ENCODE results near the gene C1GALT1. TPM values are rescaled to one million over a fixed set of nuclear protein-coding genes. Genes with fewer than 3 reads are reported as not detected.
"Not testable (repeated sequence)": the region's sequence is repeated elsewhere in the genome, so short reads cannot be mapped to it uniquely, and the experiment has no call there.

C1GALT1 gene
- total and polyA plus RNA-seq, 2 donors: 7.5 to 27.1 TPM

- not testable (repeated sequence) for H3K4me3 ChIP-seq (ENCODE audit: low read depth, low read length); DNase-seq (ENCODE audit: extremely low spot score); H3K4me1 ChIP-seq (ENCODE audit: insufficient read depth); H3K36me3 ChIP-seq (ENCODE audit: insufficient read depth); H3K27ac ChIP-seq (ENCODE audit: low read depth)
- 97% methylated on average over 3 of the region's 3 CpGs for WGBS
Measured at GRCh38 chr7:7199592-7199991, 17.2 kb downstream of the C1GALT1 start.

DNA sequence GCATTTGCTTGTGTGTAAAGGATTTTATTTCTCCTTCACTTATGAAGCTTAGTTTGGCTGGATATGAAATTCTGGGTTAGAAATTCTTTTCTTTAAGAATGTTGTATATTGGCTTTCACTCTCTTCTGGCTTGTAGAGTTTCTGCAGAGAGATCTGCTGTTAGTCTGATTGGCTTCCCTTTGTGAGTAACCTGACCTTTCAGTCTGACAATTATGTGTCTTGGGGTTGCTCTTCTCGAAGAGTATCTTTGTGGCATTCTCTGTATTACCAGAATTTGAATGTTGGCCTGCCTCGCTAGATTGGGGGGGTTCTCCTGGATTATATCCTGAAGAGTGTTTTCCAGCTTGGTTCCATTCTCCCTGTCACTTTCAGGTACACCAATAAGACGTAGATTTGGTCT, 17.9 kb downstream of the C1GALT1 start:
- 93% methylated on average over 3 of the region's 3 CpGs for WGBS

GRCh38 chr7:7201578-7202374, 19.4 kb downstream of the C1GALT1 start:
- H3K27ac ChIP-seq (ENCODE audit: low read depth): peak overlapping the region; percentile 38
- no peaks in the 10 kb centered on the region for H3K4me1 ChIP-seq (ENCODE audit: insufficient read depth)
- H3K36me3 ChIP-seq (ENCODE audit: insufficient read depth): no peaks in the 10 kb centered on the region
- DNase-seq (ENCODE audit: extremely low spot score): no peak
- H3K4me3 ChIP-seq (ENCODE audit: low read depth, low read length): no peak overlapping the region
- 61% methylated on average over 15 of the region's 15 CpGs for WGBS

More for the DNA sequence above, 17.9 kb downstream of the C1GALT1 start:
- H3K27ac ChIP-seq (ENCODE audit: low read depth); H3K4me1 ChIP-seq (ENCODE audit: insufficient read depth); DNase-seq (ENCODE audit: extremely low spot score); H3K4me3 ChIP-seq (ENCODE audit: low read depth, low read length); H3K36me3 ChIP-seq (ENCODE audit: insufficient read depth): not testable (repeated sequence)

DNA sequence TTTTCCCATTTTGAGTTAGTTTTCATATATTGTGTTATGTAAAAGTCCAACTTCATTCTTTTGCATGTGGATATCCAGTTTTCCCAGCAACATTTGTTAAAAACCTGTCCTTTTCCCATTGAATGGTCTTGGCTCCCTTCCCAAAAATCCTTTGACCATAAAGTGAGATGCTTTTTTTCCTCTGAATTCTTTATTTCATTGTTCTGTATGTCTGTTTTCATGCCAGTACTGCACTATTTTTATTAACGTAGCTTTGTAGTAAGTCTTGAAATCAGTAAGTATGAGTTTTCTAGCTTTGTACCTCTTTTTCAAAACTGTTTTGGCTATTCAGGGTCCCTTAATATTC, 20.0 kb downstream of the C1GALT1 start:
- WGBS: 83% methylated on average over 1 of the region's 1 CpG
- Histone ChIP-seq H3K4me1 (ENCODE audit: insufficient read depth) (no peaks in the 10 kb centered on the region), H3K4me3 (ENCODE audit: low read depth, low read length) (no peak overlapping the region), H3K27ac (ENCODE audit: low read depth) (no peak overlapping the region), H3K36me3 (ENCODE audit: insufficient read depth) (no peaks in the 10 kb centered on the region)
- DNase-seq (ENCODE audit: extremely low spot score): no peak

DNA sequence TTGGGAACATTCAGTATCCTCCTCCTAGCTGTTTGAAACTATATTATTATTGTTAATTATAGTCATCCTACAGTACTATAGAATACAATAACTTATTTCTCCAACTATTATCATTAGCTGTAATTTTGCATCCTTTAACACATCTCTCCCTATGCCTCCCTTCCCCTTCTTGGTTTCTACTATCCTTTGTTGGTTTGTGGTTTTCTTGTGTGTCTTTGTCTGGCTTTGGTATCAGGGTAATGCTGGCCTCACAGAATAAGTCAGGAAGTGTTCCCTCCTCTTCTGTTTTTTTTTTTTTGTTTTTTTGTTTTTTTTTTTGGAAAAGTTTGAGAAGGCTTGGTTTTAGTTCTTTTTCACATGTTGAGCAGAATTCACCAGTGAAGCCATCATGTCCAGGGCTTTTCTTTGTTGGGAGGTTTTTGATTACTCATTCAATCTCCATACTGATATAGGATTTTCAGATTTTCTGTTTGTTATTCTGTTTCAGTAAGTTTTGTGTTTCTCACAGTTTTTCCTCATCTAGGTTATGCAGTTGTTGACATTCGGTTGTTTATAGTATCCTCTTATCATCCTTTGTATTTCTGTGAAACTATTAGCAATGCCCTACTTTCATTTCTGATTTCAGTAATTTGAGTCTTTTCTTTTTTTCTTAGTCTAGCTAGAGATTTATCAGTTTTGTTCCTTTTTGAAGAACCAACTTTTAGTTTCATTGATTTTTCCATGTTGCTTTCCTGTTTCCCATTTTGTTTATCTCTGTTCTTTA, 21.6 kb downstream of the C1GALT1 start:
- WGBS: 96% methylated on average over 1 of the region's 1 CpG
- no peak for DNase-seq (ENCODE audit: extremely low spot score)
- no peaks in the 10 kb centered on the region for H3K4me1 ChIP-seq (ENCODE audit: insufficient read depth)
- no peaks in the 10 kb centered on the region for H3K36me3 ChIP-seq (ENCODE audit: insufficient read depth)
- H3K4me3 ChIP-seq (ENCODE audit: low read depth, low read length): no peak overlapping the region
- no peak overlapping the region for H3K27ac ChIP-seq (ENCODE audit: low read depth)

GRCh38 chr7:7207876-7208275, 25.5 kb downstream of the C1GALT1 start:
- Histone ChIP-seq H3K27ac (ENCODE audit: low read depth) (no peak overlapping the region), H3K4me3 (ENCODE audit: low read depth, low read length) (no peak overlapping the region), H3K4me1 (ENCODE audit: insufficient read depth) (no peaks in the 10 kb centered on the region), H3K36me3 (ENCODE audit: insufficient read depth) (no peaks in the 10 kb centered on the region)
- no peak for DNase-seq (ENCODE audit: extremely low spot score)
- 90% methylated on average over 4 of the region's 4 CpGs for WGBS

DNA sequence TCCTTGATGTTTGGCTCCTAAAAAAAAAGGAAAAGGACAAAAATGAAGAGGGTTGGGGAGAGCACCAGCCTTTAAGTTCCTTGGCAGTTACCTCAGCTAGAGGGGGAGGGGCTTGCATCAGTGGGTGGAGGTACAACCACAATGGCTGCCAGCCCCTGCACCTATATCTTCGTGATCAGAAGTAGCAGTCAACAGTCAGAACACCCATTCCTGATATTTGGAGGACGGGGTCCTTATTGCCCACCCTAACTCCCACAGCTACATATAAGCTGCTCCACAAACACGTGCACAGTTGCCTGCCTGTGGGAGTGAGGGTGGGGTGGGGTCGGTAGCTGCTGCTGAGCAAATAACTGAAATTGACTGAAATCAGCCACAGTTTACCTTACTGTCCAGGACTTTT, 26.2 kb downstream of the C1GALT1 start:
- DNase-seq (ENCODE audit: extremely low spot score): no peak
- 87% methylated on average over 4 of the region's 4 CpGs for WGBS
- H3K4me1 ChIP-seq (ENCODE audit: insufficient read depth): no peaks in the 10 kb centered on the region
- no peak overlapping the region for H3K27ac ChIP-seq (ENCODE audit: low read depth)
- no peak overlapping the region for H3K4me3 ChIP-seq (ENCODE audit: low read depth, low read length)
- H3K36me3 ChIP-seq (ENCODE audit: insufficient read depth): no peaks in the 10 kb centered on the region

GRCh38 chr7:7209412-7210050, 27.2 kb downstream of the C1GALT1 start:
- WGBS: 82% methylated on average over 10 of the region's 10 CpGs
- Histone ChIP-seq H3K4me3 (ENCODE audit: low read depth, low read length) (no peak overlapping the region), H3K27ac (ENCODE audit: low read depth) (no peak overlapping the region), H3K36me3 (ENCODE audit: insufficient read depth) (no peaks in the 10 kb centered on the region), H3K4me1 (ENCODE audit: insufficient read depth) (no peaks in the 10 kb centered on the region)
- DNase-seq (ENCODE audit: extremely low spot score): no peak

- Histone ChIP-seq H3K36me3 (ENCODE audit: insufficient read depth) (no peaks in the 10 kb centered on the region), H3K4me3 (ENCODE audit: low read depth, low read length) (no peak overlapping the region), H3K27ac (ENCODE audit: low read depth) (no peak overlapping the region), H3K4me1 (ENCODE audit: insufficient read depth) (no peaks in the 10 kb centered on the region)
- 74% methylated on average over 12 of the region's 12 CpGs for WGBS
- no peak for DNase-seq (ENCODE audit: extremely low spot score)
Measured at GRCh38 chr7:7210475-7211237, 28.3 kb downstream of the C1GALT1 start.

- Histone ChIP-seq H3K4me3 (ENCODE audit: low read depth, low read length) (no peak overlapping the region), H3K36me3 (ENCODE audit: insufficient read depth) (peaks cover under 1% of the 10 kb centered on the region), H3K27ac (ENCODE audit: low read depth) (no peak overlapping the region), H3K4me1 (ENCODE audit: insufficient read depth) (no peaks in the 10 kb centered on the region)
- DNase-seq (ENCODE audit: extremely low spot score): no peak
- WGBS: 90% methylated on average over 2 of the region's 2 CpGs
Measured at GRCh38 chr7:7212612-7213011, 30.3 kb downstream of the C1GALT1 start.

DNA sequence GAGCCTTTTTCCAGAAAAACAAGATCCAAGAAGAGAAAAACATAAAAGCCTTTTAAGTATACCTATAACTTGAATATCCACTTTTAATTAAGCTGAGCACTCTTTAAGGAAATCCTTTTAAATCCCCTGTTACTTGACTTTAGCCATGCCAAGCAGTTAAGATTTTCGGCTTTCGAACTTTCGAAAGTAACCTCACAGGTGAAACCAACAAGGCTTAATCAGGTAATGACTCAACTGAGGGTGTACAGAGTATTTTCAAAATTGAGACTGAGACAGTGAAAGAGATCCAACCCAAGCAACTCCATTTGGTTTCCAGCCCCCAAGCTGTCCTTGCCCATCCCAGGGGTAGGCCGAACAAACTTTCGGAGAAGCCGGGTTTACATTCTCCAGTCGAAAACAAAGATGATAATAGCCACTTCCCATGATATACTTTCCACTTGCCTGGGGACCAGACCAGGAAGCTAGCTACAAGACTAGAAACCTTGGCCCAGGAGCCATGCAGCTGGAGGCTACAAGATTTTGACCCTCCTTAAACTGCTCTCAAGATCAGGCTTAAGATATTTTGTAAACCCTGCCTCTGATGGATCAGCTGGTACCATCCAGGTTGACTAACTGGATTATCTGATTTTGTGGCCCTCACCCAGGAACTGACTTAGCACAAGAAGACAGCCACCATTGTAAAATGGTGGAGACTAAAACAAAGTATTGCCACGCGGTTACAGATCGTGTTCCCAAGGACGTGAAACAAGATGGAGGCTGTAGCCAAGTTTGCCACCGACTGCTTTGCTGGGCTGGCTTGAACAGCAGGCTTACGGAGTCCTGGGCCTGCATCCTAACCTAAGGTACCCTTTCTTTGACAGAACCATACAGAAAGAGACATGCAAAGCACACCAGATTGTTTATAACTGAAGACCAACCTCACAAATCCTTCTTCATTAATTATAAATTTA, 32.3 kb downstream of the C1GALT1 start:
- DNase-seq (ENCODE audit: extremely low spot score): no peak
- Histone ChIP-seq H3K36me3 (ENCODE audit: insufficient read depth) (peaks cover 3% of the 10 kb centered on the region), H3K4me3 (ENCODE audit: low read depth, low read length) (no peak overlapping the region), H3K4me1 (ENCODE audit: insufficient read depth) (no peaks in the 10 kb centered on the region), H3K27ac (ENCODE audit: low read depth) (no peak overlapping the region)
- 96% methylated on average over 13 of the region's 13 CpGs for WGBS

DNA sequence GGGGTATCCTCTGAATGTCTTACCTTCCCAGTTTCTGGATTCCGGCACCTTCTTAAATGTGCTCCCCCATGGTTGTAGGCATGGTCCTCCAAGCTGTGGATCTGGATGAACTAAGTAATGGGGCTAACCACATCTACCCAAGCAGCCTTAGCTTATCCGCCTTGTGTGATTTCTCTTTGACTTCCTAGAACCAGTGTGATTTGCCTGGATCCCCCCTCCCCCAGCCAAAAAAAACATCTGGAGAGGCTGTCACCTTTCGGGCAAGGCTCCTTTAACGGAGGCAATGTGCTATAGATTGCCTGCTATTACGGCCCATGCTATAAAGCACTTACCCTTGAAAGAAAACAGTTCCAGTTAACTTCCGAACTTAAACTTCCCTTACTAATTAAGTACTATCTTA, 33.9 kb downstream of the C1GALT1 start:
- no peaks in the 10 kb centered on the region for H3K4me1 ChIP-seq (ENCODE audit: insufficient read depth)
- 80% methylated on average over 6 of the region's 6 CpGs for WGBS
- no peak overlapping the region for H3K4me3 ChIP-seq (ENCODE audit: low read depth, low read length)
- no peak for DNase-seq (ENCODE audit: extremely low spot score)
- peaks cover 3% of the 10 kb centered on the region for H3K36me3 ChIP-seq (ENCODE audit: insufficient read depth)
- H3K27ac ChIP-seq (ENCODE audit: low read depth): no peak overlapping the region

All from urinary bladder (tissue), 4 donors.